ENCODE data around the gene LMO2. TPM values are rescaled to one million over a fixed set of nuclear protein-coding genes. Genes with fewer than 3 reads are reported as not detected.
"Not testable (repeated sequence)": the region's sequence is repeated elsewhere in the genome, so short reads cannot be mapped to it uniquely, and the experiment has no call there.

LMO2 gene
- polyA plus RNA-seq, 1 donor: 13.6 TPM

DNA sequence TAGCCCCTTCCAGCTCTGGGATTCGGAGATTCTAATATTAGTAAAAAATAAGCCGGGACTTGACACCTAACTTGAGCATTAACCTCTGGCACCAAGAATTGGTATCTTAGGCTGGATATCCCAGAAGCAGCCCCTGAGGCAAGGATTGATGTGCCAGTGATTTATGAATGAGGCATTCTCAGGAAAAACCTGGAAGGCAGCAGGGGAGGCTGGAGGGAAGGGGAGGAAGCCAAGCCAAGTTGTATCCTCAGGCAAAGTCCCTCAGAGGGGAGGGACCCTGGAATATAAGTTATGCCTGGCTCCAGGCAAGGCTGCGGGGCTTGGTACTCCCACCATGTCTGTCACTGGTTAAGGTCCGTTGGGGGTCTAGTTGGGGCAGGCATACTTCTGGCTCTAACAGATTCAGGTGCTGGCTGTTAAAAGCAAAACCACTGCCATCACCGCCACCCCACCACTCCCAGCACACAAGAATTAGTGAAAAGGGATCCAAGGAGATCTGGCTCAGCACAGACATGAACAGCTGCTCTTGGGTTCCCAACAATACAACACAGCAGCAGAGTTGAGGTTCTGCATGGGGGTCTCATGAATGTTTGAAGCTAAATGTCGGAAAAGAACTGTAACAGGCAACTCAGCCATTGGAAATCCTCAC is 29.8 kb downstream of the LMO2 start:
- no peak for DNase-seq (ENCODE audit: low read depth)

DNA sequence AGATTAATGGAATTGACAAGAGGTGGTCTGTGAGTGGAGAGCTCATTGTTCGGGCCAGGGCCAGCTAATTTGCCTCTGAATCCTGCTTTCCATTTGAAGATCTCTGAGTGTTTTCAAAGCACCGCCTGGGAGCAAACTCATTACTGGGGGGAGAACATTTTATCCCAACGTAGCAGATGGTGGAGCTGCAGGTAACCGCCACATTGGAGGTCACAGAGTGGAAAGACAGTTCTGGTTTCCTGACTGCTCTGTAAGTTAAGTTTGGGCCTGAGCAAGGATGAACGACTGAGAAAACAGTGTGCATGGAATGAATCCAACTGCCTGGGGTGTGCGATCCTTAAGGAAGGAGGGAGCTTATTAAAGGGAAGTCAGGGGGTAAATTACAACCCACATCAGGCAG is 30.5 kb downstream of the LMO2 start:
- DNase-seq (ENCODE audit: low read depth): no peak

DNA sequence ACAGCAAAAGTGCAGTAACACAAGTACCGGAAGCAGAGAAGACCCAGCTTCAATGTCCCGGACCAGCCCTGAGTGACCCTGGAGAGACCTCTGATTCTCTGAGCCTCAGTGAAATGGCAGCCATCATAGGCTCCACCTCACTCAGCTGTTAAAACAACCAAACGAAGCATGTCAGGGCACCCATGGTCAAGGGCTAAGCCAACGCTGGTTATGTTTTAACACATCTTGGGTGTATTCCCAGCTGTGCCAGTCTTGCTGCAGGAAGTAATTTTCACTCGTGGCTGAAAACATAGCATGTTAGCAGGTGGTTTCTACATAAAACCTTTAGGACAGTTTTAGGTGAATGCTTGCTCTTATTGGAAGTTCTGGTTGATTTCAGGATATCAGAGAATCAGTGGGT is 30.9 kb downstream of the LMO2 start:
- no peak for DNase-seq (ENCODE audit: low read depth)

DNA sequence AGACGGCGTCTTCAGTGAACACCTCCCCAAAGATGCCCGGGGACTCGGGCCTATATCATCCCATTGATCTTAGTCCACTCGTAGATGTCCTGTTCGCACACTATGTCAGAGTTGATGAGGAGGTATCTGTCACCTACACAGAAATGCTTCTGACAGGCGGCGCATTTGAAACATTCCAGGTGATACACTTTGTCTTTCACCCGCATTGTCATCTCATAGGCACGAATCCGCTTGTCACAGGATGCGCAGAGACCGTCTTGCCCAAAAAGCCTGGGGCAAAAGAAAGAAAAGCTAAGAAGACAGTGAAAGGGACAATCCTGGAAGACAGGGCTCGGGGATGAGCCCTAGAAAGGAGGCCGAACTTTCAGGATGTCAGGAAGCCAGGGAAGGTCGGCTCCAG is 32.6 kb downstream of the LMO2 start:
- DNase-seq (ENCODE audit: low read depth): no peak

DNA sequence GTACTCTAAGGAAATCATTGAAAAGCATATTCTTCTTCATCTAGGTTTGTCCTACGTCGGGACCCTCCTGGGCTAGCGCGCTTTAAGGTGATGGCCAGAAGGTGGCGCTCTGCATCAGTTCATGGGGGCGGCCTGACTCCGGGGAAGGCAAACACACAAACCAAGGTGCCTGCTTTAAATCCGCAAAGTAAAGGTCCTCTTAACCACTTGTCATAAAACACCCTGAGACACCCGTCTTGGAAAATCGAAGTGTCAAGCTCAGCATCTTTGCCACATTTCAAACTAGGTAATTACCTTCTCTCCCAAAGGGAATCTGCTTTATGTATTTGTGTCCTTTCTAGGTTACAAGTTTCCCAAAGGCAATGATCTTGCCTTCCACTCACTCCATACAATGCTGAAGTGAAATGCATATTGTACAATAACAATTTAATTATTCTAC is 33.9 kb downstream of the LMO2 start:
- no peak for DNase-seq (ENCODE audit: low read depth)

DNA sequence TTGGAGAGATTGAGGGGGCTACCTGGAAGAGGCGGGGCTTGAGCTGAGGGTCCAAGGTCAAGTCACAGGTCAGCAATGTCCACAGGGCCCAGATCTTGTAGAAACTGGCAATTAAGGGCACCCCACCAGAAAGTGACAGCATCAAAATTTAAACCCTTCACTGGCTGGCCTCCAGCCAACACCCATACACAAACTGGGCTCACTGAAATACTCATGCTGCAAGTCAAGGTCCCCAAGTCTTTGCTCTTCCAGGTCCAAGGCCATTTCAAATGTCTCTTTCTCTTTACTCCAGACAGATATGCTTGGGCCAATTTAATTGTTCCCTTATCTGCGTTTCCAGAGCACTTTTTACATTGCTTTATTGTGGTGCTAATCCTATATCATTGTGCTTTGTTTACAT is 36.4 kb downstream of the LMO2 start:
- DNase-seq (ENCODE audit: low read depth): no peak

DNA sequence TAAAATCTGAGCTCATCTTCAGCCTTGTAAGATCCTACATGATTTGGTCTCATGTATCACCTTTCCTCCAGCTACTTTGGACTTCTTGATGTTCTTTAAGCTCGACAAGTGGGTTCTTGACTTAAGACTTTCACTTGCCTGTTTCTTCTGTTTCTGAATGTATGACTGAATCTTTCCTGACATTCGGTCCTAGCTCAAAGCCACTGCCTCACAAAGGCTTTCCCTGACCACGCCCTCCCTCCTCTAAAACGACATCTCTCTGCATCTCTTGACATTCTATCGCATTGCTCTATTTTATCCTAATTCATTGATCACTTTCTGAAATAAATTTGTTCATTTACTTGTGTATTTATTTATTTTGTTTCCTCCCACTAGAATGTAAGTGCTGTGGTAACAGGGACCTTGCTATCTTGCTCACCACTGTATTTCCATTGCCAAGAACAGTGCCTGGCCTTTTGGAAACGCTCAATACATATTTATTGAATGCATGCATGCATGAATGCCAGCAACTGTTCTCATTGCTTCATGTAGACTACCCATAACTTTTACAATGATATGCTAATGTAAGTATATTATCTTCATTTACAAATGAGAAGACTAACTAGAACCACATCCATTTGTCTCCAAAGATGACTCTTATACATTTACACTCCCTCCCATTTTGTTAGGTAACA is 43.0 kb downstream of the LMO2 start:
- DNase-seq (ENCODE audit: low read depth): no peak

GRCh38 chr11:33847251-33847650 is 44.6 kb downstream of the LMO2 start:
- no peak for DNase-seq (ENCODE audit: low read depth)

DNA sequence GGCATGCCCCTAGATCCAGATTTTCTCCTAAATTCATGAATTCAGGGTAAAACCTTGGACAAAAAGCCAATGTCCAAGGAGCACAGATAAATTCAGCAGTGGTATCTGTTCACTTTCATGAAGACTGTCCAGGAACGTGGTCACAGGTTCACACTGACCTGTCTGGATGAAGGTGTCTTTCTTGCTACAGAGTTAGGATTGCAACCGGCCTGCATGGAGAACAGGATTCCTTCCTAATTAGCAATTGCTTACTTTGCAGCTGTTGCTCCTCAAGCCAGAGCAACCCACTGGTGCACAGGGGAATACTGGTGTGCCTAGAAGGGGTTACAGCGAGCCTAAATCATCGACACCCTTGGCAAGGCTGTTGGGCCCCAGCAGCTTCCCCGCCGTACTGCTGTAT is 47.6 kb downstream of the LMO2 start:
- no peak for DNase-seq (ENCODE audit: low read depth)

DNA sequence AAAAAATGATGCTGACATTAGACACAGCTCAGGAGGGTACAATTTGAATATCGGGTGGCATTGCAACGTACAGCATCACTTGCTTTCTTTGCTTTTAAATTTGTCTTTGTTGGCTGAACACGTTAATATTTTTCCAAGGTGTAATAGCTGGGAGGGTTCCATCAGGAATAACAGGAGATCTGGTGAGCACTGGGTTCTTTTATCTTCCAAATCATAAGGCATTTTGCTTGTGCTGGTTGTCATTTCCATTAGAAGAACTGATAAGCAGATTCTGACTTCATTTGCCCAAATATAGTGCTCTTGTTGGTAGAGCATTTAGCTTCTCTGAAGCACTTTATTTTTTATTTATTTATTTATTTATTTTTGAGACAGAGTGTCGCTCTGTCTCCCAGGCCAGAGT is 48.9 kb downstream of the LMO2 start:
- no peak for DNase-seq (ENCODE audit: low read depth)

DNA sequence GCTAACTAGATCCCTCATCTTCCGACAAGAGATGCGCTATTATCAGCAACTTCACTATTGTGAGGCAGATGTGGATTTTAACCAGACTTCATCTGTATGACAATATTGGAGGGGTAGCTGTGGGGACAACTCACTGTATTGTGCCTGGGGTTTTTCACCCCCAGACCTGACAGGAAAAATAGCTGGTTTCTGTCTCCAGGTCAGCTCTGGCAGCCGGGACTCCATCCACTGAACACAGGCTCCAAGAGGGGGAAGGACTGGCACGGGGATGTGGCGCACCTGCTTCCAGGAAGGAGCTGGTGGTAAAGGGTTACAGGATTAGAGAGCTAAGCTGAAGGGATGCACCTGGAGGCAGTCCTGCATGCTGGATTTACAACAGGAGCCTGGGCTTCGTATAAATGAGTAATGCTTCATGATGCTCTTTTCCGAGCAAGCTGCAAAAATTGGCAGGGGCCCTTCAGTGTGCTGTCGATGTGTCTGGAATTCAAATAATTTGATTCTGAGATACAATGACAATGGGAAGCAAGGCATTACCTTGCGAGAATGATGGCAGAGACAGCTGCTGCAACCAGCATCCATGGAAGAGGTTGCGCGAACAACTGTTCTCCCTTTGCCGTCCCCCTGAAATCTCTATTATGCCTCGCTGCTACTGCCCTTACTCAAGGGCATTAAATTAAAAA is 49.5 kb downstream of the LMO2 start:
- no peak for DNase-seq (ENCODE audit: low read depth)

- DNase-seq (ENCODE audit: low read depth): not testable (repeated sequence)
Observed at GRCh38 chr11:33838234-33838633, 53.6 kb downstream of the LMO2 start.

DNA sequence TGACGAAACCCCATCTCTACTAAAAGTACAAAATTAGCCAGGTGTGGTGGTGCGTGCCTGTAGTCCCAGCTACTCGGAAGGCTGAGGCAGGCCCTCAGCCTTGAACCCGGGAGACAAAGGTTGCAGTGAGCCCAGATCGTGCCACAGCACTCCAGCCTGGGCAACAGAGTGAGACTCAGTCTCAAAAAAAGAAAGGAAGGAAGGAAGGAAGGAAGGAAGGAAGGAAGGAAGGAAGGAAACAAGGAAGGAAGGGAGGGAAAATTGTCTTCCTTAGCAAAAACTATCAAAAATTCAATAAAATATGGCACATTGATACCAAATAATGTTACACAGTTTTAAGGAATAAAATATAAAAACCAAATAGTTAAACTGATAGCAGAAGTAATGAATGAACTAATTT is 54.5 kb downstream of the LMO2 start:
- not testable (repeated sequence) for DNase-seq (ENCODE audit: low read depth)

DNA sequence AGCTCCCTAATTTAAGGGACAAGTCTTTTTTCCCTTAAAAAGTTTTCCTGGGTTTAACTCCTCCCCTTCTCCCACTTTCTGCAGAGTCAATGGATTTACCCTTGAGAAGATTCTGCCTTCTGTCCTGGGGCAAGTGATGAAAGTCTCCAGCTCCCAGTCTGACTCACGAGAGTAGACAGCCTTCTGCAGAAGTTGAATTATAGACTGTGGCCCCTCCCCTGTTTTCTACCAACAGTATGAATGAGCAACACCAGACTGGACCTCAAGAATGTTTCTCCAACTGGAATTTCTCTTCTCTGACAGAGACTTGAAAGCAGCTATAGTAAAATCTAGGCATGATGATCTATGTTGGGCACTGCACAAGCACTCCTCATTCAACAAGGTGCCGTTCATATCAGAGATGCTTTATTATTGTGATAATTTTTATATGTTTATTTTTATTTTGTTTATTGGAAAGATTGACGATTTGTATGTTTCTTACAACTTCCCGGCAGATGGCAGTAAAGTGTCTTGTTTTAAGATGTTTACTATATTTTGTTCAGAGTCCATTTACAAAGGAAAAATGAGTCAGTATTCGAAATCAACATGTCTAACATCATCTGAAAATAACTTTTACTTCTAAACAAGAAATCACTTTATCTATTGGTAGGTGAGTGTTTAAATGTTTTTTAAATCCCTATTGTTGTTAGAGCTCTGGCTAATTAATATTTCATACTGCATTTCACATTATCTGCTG is 56.6 kb downstream of the LMO2 start:
- no peak for DNase-seq (ENCODE audit: low read depth)

DNA sequence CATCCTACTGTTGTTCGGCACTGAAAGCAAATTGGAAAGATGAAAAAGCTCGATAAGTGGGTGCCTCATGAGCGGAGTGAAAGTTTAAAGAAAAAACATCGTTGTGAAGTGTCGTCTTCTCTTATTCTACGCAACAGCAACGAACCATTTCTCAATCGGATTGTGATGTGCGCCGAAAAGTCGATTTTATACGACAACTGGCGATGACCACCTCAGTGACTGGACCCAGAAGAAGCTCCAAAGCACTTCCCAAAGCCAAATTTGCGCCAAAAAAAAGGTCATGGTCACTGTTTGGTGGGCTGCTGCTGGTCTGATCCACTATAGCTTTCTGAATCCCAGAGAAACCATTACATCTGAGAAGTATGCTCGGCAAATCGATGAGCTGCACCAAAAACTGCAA is 59.2 kb downstream of the LMO2 start:
- DNase-seq (ENCODE audit: low read depth): no peak

DNA sequence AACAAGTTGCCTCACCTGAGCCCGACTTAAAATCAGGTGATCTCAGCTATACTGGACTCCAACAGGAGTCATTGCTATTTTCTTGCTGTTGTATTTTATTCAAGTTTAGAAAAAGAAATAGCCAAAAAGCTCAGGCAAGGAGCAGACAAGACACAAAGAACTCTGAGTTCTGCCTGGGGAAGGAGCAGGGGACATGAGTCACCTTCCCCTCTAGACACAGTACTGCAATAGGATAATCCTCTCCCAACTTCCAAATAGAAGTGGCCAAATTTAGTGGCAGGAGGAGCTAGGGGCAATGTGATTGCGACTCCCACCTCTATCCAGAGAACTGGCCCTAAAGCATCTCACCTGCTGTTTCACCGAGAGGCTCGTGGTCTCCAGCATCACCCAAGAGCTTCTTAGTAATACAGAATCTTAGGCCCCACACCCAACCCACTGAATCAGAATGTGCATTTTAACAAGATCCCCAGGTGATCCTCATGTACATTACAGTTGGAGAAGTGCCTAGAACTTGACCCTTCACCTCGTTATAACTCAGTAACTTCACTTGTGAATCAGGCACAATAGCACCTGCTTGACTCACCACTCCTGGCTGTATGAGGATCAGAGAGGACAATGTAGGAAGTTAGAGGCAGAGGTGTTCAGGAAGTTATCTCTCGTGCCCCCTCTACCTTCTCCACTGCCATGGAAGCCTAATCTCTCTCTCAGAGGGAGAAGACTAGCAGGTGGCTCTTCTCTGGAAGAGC is 60.8 kb downstream of the LMO2 start:
- DNase-seq (ENCODE audit: low read depth): no peak

- peak; percentile 19 for DNase-seq (ENCODE audit: low read depth)
Observed at GRCh38 chr11:33829430-33830141, 62.3 kb downstream of the LMO2 start.

DNA sequence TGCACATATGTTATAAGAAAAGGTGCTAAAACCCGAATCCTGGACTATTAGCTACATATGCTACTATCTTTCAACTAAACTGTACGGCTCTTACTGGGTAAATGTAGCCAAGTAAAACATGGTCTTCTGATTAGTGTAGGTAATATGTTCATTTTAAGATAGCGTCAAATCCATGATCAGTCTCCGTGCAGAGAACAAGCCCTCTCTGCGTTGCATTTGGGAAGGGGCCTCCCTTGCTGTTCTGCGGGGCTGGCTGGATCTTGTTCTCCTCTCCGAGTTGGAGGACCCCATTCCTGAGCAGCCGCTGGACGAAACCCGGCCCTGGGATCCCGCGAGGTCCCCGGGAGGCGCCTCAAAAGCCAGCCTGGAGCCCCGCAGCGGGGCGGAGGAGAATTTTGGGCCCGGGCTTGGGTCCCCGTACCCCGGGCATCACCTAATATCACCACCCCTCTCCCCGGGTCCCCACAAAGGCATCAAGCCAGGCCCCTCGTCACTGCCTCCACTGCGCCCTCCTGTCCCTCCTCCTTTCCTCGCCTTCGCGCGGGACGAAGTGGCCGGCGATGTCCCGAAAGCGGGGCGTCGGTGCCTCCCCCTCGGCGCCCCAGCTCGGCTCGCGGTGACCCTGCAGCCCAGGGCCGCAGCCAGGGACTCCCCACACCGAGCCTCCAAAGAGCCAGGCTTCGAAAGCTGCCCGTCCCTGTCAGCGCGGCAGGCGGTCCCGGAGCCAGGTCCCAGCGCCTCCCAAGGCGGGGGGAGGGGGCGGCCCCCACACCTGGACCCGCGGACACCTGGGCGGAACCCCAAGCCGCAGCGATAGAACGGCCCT is 63.1 kb downstream of the LMO2 start:
- DNase-seq (ENCODE audit: low read depth): no peak

DNA sequence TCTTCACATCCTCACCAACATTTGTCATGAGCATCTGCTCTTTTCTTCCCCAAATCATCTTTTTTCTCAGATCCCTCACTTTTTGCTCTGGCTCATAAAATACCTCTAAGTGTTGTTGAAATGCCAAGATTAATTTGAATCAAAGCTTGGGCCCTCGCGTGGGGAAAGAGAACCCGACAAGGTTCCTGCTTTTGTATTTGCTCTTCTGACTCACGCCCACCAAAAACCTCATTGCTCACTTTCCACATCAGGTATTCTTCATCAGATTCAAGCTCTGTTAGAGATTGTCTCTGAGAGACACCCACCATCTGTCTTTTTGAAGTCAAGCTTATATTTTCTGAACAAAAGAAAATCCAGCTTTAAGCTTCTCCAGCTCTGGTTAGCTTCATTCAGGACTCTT is 64.7 kb downstream of the LMO2 start:
- DNase-seq (ENCODE audit: low read depth): no peak

Data from forelimb muscle (tissue), 1 donor.